IPS-18c (cell line): ENCODE results near the gene SPECC1.

Source experiments
- H3K4me3 ChIP-seq: 2 replicates; pipeline ENCODE4 v1.7.0; 2013; ENCODE audit warnings: low read depth, mild to moderate bottlenecking, low read length, moderate library complexity; ENCODE audit not compliant: insufficient read depth
- H3K9me3 ChIP-seq: one replicate; pipeline ENCODE4 v1.6.1; 2013; ENCODE audit warnings: mild to moderate bottlenecking, low read length, moderate library complexity; ENCODE audit not compliant: control insufficient read depth, insufficient read depth

SPECC1 gene

DNA sequence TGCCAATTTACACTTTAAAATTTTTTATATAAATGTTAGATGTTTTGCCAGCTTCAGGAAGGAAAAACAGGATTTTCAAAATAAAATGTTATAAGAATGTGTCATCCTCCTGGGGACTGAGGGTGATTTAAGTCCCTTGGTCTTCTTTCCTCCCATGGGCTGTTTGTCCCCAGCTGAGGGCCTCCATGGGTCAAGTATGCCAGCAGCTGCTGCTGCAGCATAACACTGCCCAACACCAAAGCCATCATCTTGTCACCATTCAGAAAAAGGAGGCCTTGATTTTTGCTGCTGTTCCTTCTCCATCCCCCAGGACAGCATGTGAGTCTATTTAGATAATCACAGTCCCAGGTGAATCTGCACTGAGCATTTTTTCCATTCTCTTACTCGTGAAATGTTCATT is 269.6 kb downstream of the SPECC1 start:
- Histone ChIP-seq H3K9me3 (peaks cover 2% of the 10 kb centered on the region), H3K4me3 (no peak overlapping the region)

- no peak overlapping the region for H3K4me3 ChIP-seq
- H3K9me3 ChIP-seq, result peaks cover 2% of the 10 kb centered on the region
Observed at GRCh38 chr17:20279631-20280030, 270.5 kb downstream of the SPECC1 start.

DNA sequence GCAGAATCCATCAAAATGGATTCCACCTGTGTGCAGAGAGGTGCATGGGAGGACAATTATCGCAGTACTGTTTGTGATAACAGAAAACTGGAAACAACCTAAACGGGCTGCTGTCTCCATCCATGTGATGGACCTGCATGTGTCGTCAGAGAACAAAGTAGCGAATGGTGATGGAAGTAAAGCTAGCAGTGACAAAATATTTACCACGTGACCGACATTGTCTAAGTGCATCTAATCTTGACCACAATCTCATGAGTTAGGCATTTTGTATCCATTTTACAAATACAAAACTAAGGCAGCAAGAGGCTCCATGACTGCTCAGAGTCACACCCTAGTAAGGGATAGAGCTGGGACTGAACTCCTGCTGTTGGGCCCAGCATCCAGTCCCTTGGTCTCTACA is 270.9 kb downstream of the SPECC1 start:
- H3K4me3 ChIP-seq, result no peak overlapping the region
- H3K9me3 ChIP-seq, result peaks cover 2% of the 10 kb centered on the region

GRCh38 chr17:20280851-20281250 is 271.7 kb downstream of the SPECC1 start:
- peaks cover 2% of the 10 kb centered on the region for H3K9me3 ChIP-seq
- no peak overlapping the region for H3K4me3 ChIP-seq

GRCh38 chr17:20281860-20282259 is 272.7 kb downstream of the SPECC1 start:
- H3K4me3 ChIP-seq, result no peak overlapping the region

GRCh38 chr17:20282526-20283308 is 273.6 kb downstream of the SPECC1 start:
- Histone ChIP-seq H3K9me3 (peaks cover 2% of the 10 kb centered on the region), H3K4me3 (no peak overlapping the region)

More at GRCh38 chr17:20281860-20282259, 272.7 kb downstream of the SPECC1 start:
- peaks cover 2% of the 10 kb centered on the region for H3K9me3 ChIP-seq

DNA sequence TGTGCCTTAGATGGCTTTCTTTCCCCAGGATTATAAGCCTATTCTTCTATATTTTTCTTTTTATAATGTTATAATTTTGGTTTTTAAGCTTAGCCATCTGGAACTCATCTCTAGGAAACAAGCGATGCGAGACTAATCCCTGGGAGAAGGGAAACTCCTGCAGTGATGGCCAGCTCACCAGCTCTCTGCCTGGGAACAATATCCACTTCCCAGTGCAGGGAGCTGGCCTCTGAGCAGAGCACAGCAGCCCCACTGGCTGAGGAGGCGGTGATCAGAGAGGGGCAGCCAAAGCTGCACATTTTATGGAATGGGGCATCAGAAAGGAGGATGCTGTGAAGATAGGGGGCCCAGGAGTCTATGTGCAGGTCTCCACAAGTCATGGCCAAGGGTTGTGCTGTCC is 274.9 kb downstream of the SPECC1 start:
- no peak overlapping the region for H3K4me3 ChIP-seq
- H3K9me3 ChIP-seq, result peaks cover 2% of the 10 kb centered on the region

- Histone ChIP-seq H3K9me3 (peaks cover 2% of the 10 kb centered on the region), H3K4me3 (no peak overlapping the region)
Observed at GRCh38 chr17:20284570-20285295, 275.6 kb downstream of the SPECC1 start.

- Histone ChIP-seq H3K9me3 (no peaks in the 10 kb centered on the region), H3K4me3 (no peak overlapping the region)
Observed at GRCh38 chr17:20289984-20290383, 280.8 kb downstream of the SPECC1 start.

DNA sequence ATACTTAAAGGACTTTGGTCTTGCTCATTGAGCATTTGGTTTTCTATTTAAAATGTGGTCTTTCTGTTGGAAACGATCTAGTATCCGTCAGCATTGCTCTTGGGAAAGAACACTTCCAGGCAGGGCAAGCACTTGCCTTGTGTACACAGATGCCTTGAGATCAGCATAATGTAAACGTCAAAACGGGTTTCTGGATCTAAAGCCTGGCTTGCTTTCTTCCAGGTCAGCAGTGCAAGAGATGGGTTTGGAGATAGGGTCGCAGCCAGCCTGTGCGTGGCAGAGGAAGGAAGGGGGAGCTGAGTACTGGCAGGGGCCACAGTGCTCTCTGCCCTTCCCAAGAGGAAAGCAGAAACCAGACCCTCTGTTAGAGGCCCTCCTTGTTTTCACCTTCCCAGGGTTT is 282.7 kb downstream of the SPECC1 start:
- H3K4me3 ChIP-seq, result no peak overlapping the region
- H3K9me3 ChIP-seq, result no peaks in the 10 kb centered on the region

GRCh38 chr17:20293501-20293900 is 284.3 kb downstream of the SPECC1 start:
- H3K4me3 ChIP-seq, result no peak overlapping the region
- no peaks in the 10 kb centered on the region for H3K9me3 ChIP-seq

DNA sequence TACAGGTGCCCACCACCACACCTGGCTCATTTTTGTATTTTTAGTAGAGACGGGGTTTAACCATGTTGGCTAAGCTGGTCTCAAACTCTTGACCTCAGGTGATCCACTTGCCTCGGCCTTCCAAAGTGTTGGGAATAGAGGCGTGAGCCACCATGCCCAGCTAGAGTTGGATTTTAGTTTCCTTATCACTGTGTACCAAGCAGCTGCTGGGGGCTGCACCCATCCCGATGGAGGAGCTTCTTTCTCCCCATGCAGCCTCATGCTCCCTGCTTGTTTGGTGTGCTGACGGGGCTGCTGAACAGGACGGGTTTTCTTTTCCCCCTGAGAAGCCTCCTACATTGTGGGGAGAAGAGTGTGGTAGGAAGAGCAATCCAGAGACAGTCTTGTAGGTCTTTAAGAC is 285.0 kb downstream of the SPECC1 start:
- Histone ChIP-seq H3K4me3 (no peak overlapping the region), H3K9me3 (no peaks in the 10 kb centered on the region)

GRCh38 chr17:20299013-20299412 is 289.9 kb downstream of the SPECC1 start:
- Histone ChIP-seq H3K4me3 (no peak overlapping the region), H3K9me3 (no peaks in the 10 kb centered on the region)

GRCh38 chr17:20300436-20300934 is 291.3 kb downstream of the SPECC1 start:
- Histone ChIP-seq H3K9me3 (no peaks in the 10 kb centered on the region), H3K4me3 (no peak overlapping the region)

DNA sequence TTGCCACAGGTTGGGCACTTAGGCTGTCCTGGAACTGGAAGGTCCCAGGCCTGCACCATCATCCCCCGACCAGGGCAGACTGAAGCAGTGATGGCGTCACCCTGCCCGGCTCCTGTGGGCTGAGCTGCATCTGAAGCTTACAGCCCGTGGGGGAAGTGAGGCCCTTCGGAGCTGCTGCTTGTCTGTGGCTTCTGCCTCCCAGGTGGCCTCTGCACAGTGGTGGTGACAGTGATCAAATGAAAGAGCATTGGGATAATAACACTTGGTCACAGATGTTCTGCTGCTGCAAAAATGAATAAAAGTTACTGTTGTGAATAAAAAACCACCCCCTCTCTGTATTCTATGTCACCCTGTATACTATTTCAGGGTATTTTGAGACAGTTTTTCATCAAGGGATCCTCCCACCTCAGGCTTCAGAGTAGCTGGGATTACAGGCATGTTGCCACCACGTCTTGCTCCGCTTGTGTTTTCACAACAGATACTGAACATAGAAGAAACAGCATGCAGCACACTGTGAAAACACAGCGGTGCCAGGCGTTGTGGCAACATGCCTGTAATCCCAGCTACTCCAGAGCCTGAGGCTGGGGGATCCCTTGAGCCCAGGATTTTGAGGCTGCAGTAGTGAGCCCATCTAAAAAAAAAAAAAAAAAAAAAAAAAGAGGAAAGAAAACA is 293.2 kb downstream of the SPECC1 start:
- no peaks in the 10 kb centered on the region for H3K9me3 ChIP-seq
- H3K4me3 ChIP-seq, result no peak overlapping the region

GRCh38 chr17:20304961-20305360 is 295.8 kb downstream of the SPECC1 start:
- Histone ChIP-seq H3K4me3 (no peak overlapping the region), H3K9me3 (no peaks in the 10 kb centered on the region)

DNA sequence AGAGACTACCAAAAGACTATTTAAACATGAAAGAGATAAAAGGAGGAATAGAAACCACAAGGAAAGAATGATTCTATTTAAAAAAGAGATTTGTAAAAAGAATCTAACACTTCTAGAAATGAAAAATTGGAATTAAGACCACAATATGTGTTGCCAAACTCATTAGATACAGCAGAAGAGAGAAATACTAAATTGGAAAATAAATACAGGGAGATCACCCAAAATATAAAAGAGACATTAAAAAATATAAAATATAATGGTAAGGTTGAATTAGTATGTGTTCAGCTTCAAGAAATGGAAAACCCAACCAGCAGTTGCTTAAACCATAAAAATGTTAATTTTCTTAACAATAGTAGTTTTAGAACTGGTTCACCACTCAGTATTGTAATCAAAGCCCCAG is 297.8 kb downstream of the SPECC1 start:
- Histone ChIP-seq H3K4me3 (no peak overlapping the region), H3K9me3 (no peaks in the 10 kb centered on the region)
